MM.1S (cell line): Measurements from ENCODE around the gene OR9I1.

Experiments used
- CTCF ChIP-seq: fragments of 300-600 bp; sonication (generic); IDR thresholded peaks from 2 replicates; pipeline ENCODE4 v1.5.1; 2016; ENCODE audit warnings: antibody characterized with exemption, low read length, mixed read lengths
- EZH2 ChIP-seq: fragments of 300-600 bp; sonication (generic); optimal IDR thresholded peaks from 2 replicates; pipeline ENCODE3; 2017; ENCODE audit warnings: low read depth, mild to moderate bottlenecking, antibody characterized with exemption, low read length, mixed read lengths
- EZH2phosphoT487 ChIP-seq: fragments of 300-600 bp; sonication (generic); IDR thresholded peaks from 2 replicates; pipeline ENCODE4 v1.6.1; 2018; ENCODE audit warnings: antibody characterized with exemption, low read length

GRCh38 chr11:58127350-58127749, 2.0 kb upstream of the OR9I1 start:
- TF ChIP-seq EZH2phosphoT487, result no peak
- no peak for TF ChIP-seq CTCF
- TF ChIP-seq EZH2, result no peak
